GM12892 (cell line): ENCODE results near the gene SLC9A9.

ENCODE experiments used
- POLR2A ChIP-seq: IDR thresholded peaks from 2 replicates; pipeline ENCODE4 v1.6.1; 2011; ENCODE audit warnings: low read depth, low read length, control low read depth
- POLR2AphosphoS5 ChIP-seq: IDR thresholded peaks from 2 replicates; pipeline ENCODE4 v1.6.1; 2011; ENCODE audit warnings: low read depth, low read length, control low read depth

DNA sequence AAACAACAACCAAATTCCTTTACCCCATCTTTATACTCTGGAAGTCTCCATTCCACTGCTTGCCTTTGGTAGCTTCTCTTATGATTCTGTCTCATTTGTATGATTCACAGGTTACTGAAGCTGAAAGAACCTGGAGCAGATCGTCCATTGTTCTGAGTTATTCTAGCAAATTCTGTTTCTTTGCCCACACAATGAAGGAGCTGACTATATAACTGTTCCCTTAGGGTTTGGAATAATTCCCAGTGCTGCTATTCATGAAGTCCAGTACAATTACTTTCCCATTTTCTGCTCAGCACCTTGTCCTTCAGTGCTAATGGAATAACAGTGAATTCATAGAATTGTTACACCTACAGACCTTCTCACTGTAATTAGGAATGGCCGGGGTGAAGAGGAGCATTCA, 560.9 kb downstream of the SLC9A9 start:
- TF ChIP-seq POLR2AphosphoS5 (no peak), POLR2A (no peak)
